Astrocyte of the spinal cord (primary cell): ENCODE measurements around the gene IGFL3.

Experiments used
- DNase-seq: peaks from one replicate; pipeline ENCODE4 v3.0.0; 2011; ENCODE audit warnings: low read depth, low spot score
- H3K4me3 ChIP-seq: 2 replicates; pipeline ENCODE4 v1.5.1; 2011; ENCODE audit warnings: low read depth, mild to moderate bottlenecking, low read length, moderate library complexity
- in situ Hi-C: cut with HindIII; loops from 2 replicates; pipeline ENCODE4 v1.10.0; 2017; ENCODE audit warnings: low sequenced_read_pairs
- TF ChIP-seq, protein P1 (sequence below): IDR thresholded peaks from 2 replicates; pipeline ENCODE4 v1.5.1; 2012; ENCODE audit warnings: low read depth, mild to moderate bottlenecking, low read length, inconsistent platforms

Gene IGFL3

DNA sequence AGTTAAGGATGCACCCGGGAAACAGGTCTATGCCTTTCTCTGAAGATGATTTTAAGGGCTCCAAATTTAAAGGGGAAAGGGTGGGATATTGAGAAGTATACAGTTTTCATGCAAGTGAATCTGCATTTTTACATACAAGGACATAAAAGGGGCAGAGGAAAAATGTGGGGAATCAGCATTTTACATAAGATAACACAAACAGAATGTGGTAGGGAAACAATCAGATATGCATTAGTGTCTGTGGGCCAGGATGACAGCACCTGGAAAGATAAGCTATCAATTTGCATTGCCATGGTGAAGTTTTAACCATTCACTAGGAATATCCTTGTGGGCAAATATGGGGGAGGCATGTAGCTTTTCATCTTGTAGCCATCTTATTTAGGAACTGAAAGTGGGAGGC, 24.1 kb downstream of the IGFL3 start:
- in situ Hi-C loops: no loop called here
- DNase-seq: no peak
- no peak overlapping the region for H3K4me3 ChIP-seq

DNA sequence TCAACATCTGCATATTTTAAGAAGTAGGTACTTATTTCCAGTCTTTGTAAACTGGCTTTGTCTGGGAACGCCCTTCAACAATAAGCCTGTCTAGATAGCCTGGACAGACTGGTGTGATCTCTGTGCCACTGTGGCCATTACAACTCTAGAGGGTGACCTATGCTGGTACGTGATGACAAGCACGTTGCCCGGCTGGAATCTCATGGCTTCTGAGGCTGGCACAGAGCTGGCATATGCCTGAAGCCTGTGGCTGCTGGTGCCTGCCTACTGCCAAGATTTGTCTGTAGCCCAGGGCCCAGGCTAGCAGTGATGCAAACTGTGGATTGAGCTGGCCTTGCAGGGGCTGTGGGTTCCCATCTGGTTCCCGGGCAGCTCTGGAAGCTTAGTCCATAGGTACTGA, 34.0 kb downstream of the IGFL3 start:
- TF ChIP-seq, protein P1, sequence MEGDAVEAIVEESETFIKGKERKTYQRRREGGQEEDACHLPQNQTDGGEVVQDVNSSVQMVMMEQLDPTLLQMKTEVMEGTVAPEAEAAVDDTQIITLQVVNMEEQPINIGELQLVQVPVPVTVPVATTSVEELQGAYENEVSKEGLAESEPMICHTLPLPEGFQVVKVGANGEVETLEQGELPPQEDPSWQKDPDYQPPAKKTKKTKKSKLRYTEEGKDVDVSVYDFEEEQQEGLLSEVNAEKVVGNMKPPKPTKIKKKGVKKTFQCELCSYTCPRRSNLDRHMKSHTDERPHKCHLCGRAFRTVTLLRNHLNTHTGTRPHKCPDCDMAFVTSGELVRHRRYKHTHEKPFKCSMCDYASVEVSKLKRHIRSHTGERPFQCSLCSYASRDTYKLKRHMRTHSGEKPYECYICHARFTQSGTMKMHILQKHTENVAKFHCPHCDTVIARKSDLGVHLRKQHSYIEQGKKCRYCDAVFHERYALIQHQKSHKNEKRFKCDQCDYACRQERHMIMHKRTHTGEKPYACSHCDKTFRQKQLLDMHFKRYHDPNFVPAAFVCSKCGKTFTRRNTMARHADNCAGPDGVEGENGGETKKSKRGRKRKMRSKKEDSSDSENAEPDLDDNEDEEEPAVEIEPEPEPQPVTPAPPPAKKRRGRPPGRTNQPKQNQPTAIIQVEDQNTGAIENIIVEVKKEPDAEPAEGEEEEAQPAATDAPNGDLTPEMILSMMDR: no peak
- DNase-seq: no peak
- in situ Hi-C loops: no loop called here
- H3K4me3 ChIP-seq: no peak overlapping the region

More for the DNA sequence above, 24.1 kb downstream of the IGFL3 start:
- TF ChIP-seq, protein P1: no peak

DNA sequence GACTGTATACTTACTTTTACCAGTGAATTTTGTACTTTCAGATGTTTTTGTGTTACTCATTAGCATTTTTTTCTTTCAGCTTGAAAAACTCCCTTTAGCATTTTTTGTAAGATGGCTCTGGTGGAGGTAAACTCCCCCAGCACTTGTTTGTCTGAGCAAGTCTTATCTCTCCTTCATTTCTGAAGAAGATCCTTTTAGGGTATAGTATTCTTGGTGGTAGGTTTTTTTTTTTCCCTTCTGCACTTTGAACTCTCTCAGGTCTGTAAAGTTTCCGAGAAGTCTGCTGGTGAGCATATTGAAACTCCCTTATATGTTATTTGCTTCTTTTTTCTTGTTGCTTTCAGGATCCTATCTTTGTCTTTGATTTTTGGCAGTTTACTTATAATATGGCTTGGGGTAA, 35.1 kb downstream of the IGFL3 start:
- no peak for DNase-seq
- no peak overlapping the region for H3K4me3 ChIP-seq
- in situ Hi-C loops: no loop called here
- TF ChIP-seq, protein P1: no peak

DNA sequence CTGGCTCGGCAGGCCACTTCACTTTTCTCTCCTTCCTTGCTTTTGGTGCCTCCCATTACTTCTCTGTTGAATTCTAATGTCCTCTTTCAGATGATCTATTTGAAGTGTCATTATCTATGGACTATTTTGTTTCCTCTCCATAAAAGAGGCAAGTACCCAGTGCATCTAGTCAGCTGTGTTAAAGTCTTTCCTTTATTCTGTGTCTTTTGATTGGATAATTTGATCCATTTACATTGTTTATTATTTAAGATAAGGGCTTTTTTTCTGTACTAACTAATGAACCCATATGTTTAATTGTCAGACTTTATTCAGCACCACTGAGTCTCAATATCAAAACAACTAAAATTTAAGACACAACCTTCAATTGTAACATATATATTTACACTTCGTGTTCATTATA, 36.4 kb downstream of the IGFL3 start:
- in situ Hi-C loops: no loop called here
- no peak for DNase-seq
- TF ChIP-seq, protein P1: no peak
- no peak overlapping the region for H3K4me3 ChIP-seq

DNA sequence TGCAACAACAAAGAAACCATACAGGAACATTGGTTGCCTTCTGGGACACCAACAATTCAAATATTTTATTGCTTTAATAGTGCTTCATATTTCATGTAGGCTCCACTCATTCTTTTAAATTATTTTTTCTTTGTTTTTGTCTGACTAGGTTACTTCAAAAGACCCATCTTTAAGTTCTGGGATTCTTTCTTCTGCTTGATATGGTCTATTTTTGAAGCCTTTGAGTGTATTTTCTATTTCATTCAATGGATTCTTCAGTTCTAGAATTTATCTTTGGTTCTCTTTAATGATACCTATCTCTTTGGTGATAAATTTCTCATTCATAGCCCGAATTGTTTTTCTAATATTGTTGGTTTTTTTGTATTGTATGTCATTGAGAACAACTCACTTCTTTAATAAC, 38.6 kb downstream of the IGFL3 start:
- H3K4me3 ChIP-seq: no peak overlapping the region
- TF ChIP-seq, protein P1: no peak
- in situ Hi-C loops: no loop called here
- DNase-seq: no peak

DNA sequence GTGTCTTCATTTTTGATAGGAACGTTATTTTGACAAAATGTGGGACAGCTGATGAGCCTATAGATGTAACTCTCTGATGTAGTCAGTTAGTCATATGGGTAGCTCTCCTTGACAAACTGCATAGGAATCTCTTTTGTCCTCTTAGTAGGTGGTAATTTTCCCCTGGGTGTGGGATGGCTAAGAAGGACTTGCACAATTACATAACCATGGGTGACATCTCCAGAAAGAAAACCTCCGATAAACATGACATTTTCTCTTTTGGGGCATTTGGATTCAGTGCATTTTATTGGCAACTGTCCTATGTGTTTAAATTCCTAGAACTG, 41.8 kb downstream of the IGFL3 start:
- DNase-seq: peak; percentile 35
- in situ Hi-C loops: no loop called here
- no peak overlapping the region for H3K4me3 ChIP-seq
- TF ChIP-seq, protein P1: no peak
